ENCODE results near the gene FRMD4B.

FRMD4B gene

GRCh38 chr3:69214241-69214640 is 171.6 kb downstream of the FRMD4B start:
- Histone ChIP-seq H3K27me3 (ENCODE audit: control insufficient read depth, insufficient read depth, low read length) (no peaks in the 10 kb centered on the region), H3K4me3 (ENCODE audit: low read length) (no peak overlapping the region), H3K4me1 (ENCODE audit: control insufficient read depth, insufficient read depth, low read length) (peaks cover 24% of the 10 kb centered on the region), H3K9ac (ENCODE audit: low read length) (no peak overlapping the region), H3K36me3 (ENCODE audit: control insufficient read depth, insufficient read depth, low read length) (no peaks in the 10 kb centered on the region), H3K9me3 (ENCODE audit: control insufficient read depth, low read length) (no peaks in the 10 kb centered on the region)

- H3K9me3 ChIP-seq (ENCODE audit: control insufficient read depth, low read length): no peaks in the 10 kb centered on the region
- no peaks in the 10 kb centered on the region for H3K27me3 ChIP-seq (ENCODE audit: control insufficient read depth, insufficient read depth, low read length)
- no peaks in the 10 kb centered on the region for H3K36me3 ChIP-seq (ENCODE audit: control insufficient read depth, insufficient read depth, low read length)
- H3K4me1 ChIP-seq (ENCODE audit: control insufficient read depth, insufficient read depth, low read length): peaks cover 24% of the 10 kb centered on the region
- H3K4me3 ChIP-seq (ENCODE audit: low read length): no peak overlapping the region
- H3K9ac ChIP-seq (ENCODE audit: low read length): no peak overlapping the region
Measured at GRCh38 chr3:69212411-69213160, 173.3 kb downstream of the FRMD4B start.

- Histone ChIP-seq H3K9ac (ENCODE audit: low read length) (no peak overlapping the region), H3K9me3 (ENCODE audit: control insufficient read depth, low read length) (no peaks in the 10 kb centered on the region), H3K4me3 (ENCODE audit: low read length) (no peak overlapping the region), H3K4me1 (ENCODE audit: control insufficient read depth, insufficient read depth, low read length) (peaks cover 24% of the 10 kb centered on the region), H3K36me3 (ENCODE audit: control insufficient read depth, insufficient read depth, low read length) (no peaks in the 10 kb centered on the region), H3K27me3 (ENCODE audit: control insufficient read depth, insufficient read depth, low read length) (no peaks in the 10 kb centered on the region)
Measured at GRCh38 chr3:69210068-69210730, 175.7 kb downstream of the FRMD4B start.

- no peak overlapping the region for H3K4me3 ChIP-seq (ENCODE audit: low read length)
- no peaks in the 10 kb centered on the region for H3K9me3 ChIP-seq (ENCODE audit: control insufficient read depth, low read length)
- no peaks in the 10 kb centered on the region for H3K36me3 ChIP-seq (ENCODE audit: control insufficient read depth, insufficient read depth, low read length)
- no peaks in the 10 kb centered on the region for H3K27me3 ChIP-seq (ENCODE audit: control insufficient read depth, insufficient read depth, low read length)
- H3K4me1 ChIP-seq (ENCODE audit: control insufficient read depth, insufficient read depth, low read length): peaks cover 24% of the 10 kb centered on the region
- H3K9ac ChIP-seq (ENCODE audit: low read length): no peak overlapping the region
Measured at GRCh38 chr3:69209413-69209812, 176.5 kb downstream of the FRMD4B start.

GRCh38 chr3:69207031-69207430 is 178.9 kb downstream of the FRMD4B start:
- Histone ChIP-seq H3K36me3 (ENCODE audit: control insufficient read depth, insufficient read depth, low read length) (no peaks in the 10 kb centered on the region), H3K9ac (ENCODE audit: low read length) (no peak overlapping the region), H3K27me3 (ENCODE audit: control insufficient read depth, insufficient read depth, low read length) (no peaks in the 10 kb centered on the region), H3K4me3 (ENCODE audit: low read length) (no peak overlapping the region), H3K4me1 (ENCODE audit: control insufficient read depth, insufficient read depth, low read length) (peaks cover 18% of the 10 kb centered on the region), H3K9me3 (ENCODE audit: control insufficient read depth, low read length) (no peaks in the 10 kb centered on the region)

GRCh38 chr3:69205385-69205784 is 180.5 kb downstream of the FRMD4B start:
- Histone ChIP-seq H3K4me1 (ENCODE audit: control insufficient read depth, insufficient read depth, low read length) (peaks cover 11% of the 10 kb centered on the region), H3K27me3 (ENCODE audit: control insufficient read depth, insufficient read depth, low read length) (no peaks in the 10 kb centered on the region), H3K4me3 (ENCODE audit: low read length) (no peak overlapping the region), H3K36me3 (ENCODE audit: control insufficient read depth, insufficient read depth, low read length) (no peaks in the 10 kb centered on the region), H3K9me3 (ENCODE audit: control insufficient read depth, low read length) (no peaks in the 10 kb centered on the region), H3K9ac (ENCODE audit: low read length) (no peak overlapping the region)

GRCh38 chr3:69204315-69204957 is 181.5 kb downstream of the FRMD4B start:
- no peaks in the 10 kb centered on the region for H3K36me3 ChIP-seq (ENCODE audit: control insufficient read depth, insufficient read depth, low read length)
- no peaks in the 10 kb centered on the region for H3K9me3 ChIP-seq (ENCODE audit: control insufficient read depth, low read length)
- peaks cover 11% of the 10 kb centered on the region for H3K4me1 ChIP-seq (ENCODE audit: control insufficient read depth, insufficient read depth, low read length)
- no peak overlapping the region for H3K4me3 ChIP-seq (ENCODE audit: low read length)
- H3K27me3 ChIP-seq (ENCODE audit: control insufficient read depth, insufficient read depth, low read length): no peaks in the 10 kb centered on the region
- no peak overlapping the region for H3K9ac ChIP-seq (ENCODE audit: low read length)

- Histone ChIP-seq H3K9me3 (ENCODE audit: control insufficient read depth, low read length) (no peaks in the 10 kb centered on the region), H3K27me3 (ENCODE audit: control insufficient read depth, insufficient read depth, low read length) (no peaks in the 10 kb centered on the region), H3K4me1 (ENCODE audit: control insufficient read depth, insufficient read depth, low read length) (peaks cover 11% of the 10 kb centered on the region), H3K4me3 (ENCODE audit: low read length) (no peak overlapping the region), H3K36me3 (ENCODE audit: control insufficient read depth, insufficient read depth, low read length) (no peaks in the 10 kb centered on the region), H3K9ac (ENCODE audit: low read length) (no peak overlapping the region)
Measured at GRCh38 chr3:69203631-69204314, 182.1 kb downstream of the FRMD4B start.

- H3K4me1 ChIP-seq (ENCODE audit: control insufficient read depth, insufficient read depth, low read length): peaks cover 11% of the 10 kb centered on the region
- no peaks in the 10 kb centered on the region for H3K36me3 ChIP-seq (ENCODE audit: control insufficient read depth, insufficient read depth, low read length)
- no peak overlapping the region for H3K4me3 ChIP-seq (ENCODE audit: low read length)
- H3K9ac ChIP-seq (ENCODE audit: low read length): no peak overlapping the region
- no peaks in the 10 kb centered on the region for H3K27me3 ChIP-seq (ENCODE audit: control insufficient read depth, insufficient read depth, low read length)
- H3K9me3 ChIP-seq (ENCODE audit: control insufficient read depth, low read length): no peaks in the 10 kb centered on the region
Measured at GRCh38 chr3:69201658-69202057, 184.2 kb downstream of the FRMD4B start.

- H3K4me1 ChIP-seq (ENCODE audit: control insufficient read depth, insufficient read depth, low read length): peaks cover 11% of the 10 kb centered on the region
- H3K9me3 ChIP-seq (ENCODE audit: control insufficient read depth, low read length): no peaks in the 10 kb centered on the region
- peak overlapping the region; percentile 70 for H3K9ac ChIP-seq (ENCODE audit: low read length)
- peak overlapping the region; percentile 66 for H3K4me3 ChIP-seq (ENCODE audit: low read length)
- H3K27me3 ChIP-seq (ENCODE audit: control insufficient read depth, insufficient read depth, low read length): no peaks in the 10 kb centered on the region
- H3K36me3 ChIP-seq (ENCODE audit: control insufficient read depth, insufficient read depth, low read length): no peaks in the 10 kb centered on the region
Measured at GRCh38 chr3:69200384-69201068, 185.4 kb downstream of the FRMD4B start.

- peak overlapping the region; percentile 70 for H3K9ac ChIP-seq (ENCODE audit: low read length)
- H3K4me3 ChIP-seq (ENCODE audit: low read length): peak overlapping the region; percentile 66
- H3K9me3 ChIP-seq (ENCODE audit: control insufficient read depth, low read length): no peaks in the 10 kb centered on the region
Measured at GRCh38 chr3:69199942-69200341, 185.9 kb downstream of the FRMD4B start.

More at GRCh38 chr3:69199942-69200341, 185.9 kb downstream of the FRMD4B start:
- Histone ChIP-seq H3K36me3 (ENCODE audit: control insufficient read depth, insufficient read depth, low read length) (no peaks in the 10 kb centered on the region), H3K4me1 (ENCODE audit: control insufficient read depth, insufficient read depth, low read length) (peaks cover 11% of the 10 kb centered on the region), H3K27me3 (ENCODE audit: control insufficient read depth, insufficient read depth, low read length) (no peaks in the 10 kb centered on the region)
